Inflammatory macrophage treated with lipopolysaccharide for 4 hours (primary cell): ENCODE data around the gene PALLD.

Source experiments
- DNase-seq: peaks from one replicate; pipeline ENCODE4 v3.0.0-alpha.2; 2020

The PALLD gene

DNA sequence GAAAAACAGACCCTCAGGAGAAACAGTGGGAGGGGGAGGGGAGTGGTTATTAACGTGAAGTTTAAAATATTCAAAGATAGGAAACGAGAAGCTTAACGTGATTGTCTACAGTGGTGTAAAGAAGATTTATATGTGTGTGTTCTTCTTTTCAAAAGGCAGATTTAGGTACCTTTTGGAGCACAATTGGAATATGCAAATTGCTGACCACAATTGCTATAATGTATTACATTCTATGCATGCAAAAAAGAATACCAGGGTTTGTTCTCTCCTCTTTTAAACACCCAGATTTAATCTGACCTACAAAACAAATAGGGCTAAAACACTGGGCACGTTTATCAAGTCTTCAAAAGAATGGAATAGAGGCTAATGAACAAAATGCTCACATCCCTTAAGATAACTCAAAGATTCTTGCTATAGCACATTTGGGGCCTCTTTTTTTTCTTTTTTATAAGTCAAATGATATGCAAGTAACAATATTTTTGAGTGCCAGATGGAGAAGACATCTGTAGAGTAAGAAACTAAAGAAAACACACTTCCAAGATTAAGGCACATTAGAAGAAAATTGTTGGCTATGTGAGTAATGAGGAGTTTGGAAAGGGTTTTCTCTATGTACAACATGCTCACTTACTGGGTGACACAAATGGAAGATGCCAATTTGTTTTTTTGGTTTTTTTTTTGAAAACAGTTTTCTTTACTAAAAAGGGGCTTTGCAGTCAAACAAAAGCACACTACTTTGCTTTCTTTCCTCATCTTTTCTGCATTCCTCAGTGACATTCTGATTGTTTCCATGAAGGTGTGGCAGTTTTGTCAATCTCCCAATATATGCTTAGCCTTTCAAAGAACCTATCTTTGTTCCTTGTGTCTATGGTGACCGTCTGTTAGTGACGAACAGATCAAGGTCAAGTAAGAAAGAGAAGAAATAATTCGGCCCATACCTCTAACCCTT, 240.3 kb downstream of the PALLD start:
- no peak for DNase-seq

DNA sequence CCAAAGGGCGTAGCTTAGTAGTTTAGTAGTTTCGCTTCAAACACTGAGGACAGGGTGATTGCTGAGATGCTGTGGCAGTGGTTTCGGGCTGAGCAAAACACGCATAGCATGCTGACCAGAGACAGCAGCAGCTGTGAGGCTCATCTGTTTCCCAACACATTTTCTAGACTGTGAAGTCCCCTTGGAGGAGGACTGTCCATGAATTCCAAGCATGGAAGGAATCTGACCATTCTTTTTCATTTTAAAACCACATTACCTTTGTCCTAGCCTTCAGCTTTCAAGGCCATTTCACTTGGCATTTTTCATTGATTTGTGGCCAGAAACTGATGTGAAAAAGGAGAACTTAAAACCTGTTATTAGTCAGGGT, 240.9 kb downstream of the PALLD start:
- DNase-seq, result no peak

DNA sequence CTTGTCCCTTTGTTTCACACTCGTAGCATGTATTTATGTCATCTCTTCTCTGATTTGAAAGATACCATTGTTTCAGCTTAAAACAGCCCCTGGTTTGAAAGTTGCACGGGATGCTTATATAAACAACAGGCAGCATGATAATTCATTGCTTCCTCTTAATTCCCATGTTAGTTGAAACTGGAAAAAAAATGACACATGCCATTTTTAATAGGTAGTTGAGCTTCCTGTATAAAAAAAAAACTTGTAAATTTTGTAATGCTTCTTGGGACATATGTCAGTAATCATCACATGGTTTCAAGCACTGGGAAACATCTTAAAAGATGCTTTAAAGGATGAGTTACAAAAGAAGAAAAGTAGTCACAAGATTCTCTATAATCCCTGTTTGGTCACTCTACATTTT, 243.0 kb downstream of the PALLD start:
- DNase-seq, result peak; percentile 91

DNA sequence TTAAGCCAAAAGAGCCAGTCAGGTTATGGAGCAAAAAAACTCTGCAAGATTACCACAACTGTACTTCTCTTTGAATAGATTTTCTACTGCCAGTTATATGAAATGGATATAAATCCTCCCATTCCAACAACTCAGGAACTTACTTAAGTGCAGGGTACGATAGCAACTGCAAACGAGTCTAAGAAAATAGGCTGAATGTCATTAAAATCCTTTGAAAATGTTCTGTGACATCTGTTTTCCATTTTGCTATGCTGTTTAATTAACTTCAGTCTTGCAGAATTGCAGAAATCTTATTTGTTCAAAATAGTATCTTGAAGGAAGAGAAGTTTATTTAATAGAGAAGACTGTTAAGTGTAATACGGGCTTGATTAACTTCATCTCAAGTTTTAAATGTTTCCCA, 243.8 kb downstream of the PALLD start:
- DNase-seq, result no peak

DNA sequence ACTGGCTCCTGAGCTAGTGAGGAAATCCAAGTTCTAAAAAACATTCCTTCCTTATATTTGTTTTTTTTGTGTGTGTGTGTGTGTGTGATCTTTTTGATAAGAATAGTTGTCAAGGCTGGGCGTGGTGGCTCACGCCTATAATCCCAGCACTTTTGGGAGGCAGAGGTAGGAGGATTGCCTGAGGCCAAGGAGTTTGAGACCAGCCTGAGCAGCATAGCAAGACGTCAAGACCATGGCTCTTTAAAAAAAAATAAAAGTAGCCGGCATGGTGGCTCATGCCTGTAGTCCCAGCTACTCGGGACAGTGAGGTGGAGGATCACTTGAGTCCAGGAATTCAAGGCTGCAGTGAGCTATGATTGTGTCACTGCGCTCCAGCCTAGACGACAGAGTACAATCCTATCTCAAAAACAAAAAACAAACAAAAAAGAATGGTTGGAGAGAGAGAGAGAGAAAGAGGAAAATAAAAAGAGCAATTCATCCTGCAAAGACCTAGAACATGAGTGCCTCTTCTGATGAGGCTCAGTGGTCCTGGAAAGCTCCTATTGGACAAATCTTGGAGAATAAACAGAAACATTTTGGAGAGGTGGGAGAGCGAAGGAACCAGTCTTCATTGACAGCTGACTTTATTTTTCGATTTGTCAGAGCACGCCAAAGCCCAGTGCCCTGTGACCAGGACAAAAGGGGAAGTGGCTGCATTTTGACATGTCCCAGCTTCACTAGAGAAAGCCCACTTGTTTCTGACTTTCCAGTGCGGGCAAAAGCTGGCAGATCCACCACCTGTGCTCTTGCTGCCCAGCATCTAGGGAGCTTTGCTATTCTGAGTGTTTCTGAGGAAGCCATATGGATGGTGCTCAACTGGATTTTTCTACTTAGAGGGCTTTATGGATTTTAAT, 244.7 kb downstream of the PALLD start:
- peak; percentile 94 for DNase-seq

DNA sequence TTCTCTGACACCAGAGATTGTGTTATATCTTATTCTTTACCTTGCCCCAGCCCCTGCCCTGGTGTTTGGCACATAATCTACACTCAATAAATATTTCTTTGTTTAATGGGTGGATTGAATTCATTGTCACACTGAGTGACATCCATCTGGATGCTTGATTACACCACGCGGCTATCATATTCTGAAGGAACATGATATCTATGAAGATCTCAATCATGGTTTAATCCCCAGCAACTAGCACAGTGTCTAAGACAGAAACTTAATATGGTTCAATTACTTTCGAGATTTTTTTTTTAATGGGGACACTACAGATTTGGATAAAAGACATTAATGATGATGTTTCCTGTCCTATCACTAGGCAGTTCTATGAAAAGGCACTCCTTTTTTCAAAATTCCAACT, 246.3 kb downstream of the PALLD start:
- no peak for DNase-seq

DNA sequence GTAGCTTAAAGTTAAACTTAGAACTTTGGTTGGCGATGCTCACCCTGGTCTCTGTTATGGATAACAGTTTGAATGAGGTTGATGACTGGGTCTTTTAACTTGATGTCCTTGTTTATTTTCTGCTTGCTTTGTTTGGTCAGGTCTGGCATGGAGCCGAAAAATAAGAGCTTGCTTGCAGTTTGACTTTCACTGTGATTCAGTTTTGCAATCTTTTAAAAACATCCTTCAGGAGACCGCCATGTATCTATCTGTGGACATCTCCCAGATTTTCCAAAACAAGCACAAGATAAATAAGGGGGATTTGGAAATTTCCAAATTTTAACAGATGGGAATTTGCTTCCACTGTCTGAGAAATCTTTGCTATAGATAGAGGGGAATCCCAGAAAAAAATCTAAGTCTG, 246.7 kb downstream of the PALLD start:
- DNase-seq, result no peak

DNA sequence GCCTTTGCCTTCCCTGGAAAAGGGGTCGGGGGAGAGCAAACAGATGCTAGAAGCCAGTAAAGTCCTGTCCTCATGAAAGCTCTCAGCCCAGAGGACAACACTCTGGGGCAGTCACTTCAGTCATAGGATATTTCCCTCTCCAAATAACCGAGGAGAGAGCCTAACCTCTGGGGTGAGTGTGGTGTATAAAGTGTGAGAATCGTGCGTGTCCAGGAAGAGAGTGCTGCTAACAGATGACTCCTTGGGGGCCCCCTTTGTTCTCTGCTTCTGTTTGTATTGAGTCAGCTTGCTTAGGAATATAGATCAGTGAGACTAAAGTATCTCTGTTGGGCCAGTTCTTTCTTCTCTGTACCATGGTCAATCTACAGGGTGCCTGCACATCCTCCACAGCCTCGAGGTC, 247.2 kb downstream of the PALLD start:
- no peak for DNase-seq

DNA sequence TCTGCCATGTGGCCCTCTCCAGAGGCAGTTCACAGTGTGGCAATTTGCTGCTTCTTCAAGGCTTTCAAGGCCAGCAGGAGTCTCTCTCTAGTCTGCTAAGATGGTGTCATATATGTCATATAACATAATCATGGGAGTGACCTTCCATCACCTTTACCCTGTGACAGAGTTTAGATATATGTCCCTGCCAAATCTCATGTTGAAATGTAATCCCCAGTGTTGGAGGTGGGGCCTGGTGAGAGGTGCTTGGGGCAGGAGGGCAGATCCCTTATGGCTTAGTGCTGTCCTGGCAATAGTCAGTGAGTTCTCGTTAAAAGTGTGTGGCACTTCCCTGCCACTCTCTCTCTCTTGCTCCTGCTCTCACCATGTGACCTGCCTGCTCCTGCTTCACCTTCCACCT, 252.0 kb downstream of the PALLD start:
- no peak for DNase-seq

DNA sequence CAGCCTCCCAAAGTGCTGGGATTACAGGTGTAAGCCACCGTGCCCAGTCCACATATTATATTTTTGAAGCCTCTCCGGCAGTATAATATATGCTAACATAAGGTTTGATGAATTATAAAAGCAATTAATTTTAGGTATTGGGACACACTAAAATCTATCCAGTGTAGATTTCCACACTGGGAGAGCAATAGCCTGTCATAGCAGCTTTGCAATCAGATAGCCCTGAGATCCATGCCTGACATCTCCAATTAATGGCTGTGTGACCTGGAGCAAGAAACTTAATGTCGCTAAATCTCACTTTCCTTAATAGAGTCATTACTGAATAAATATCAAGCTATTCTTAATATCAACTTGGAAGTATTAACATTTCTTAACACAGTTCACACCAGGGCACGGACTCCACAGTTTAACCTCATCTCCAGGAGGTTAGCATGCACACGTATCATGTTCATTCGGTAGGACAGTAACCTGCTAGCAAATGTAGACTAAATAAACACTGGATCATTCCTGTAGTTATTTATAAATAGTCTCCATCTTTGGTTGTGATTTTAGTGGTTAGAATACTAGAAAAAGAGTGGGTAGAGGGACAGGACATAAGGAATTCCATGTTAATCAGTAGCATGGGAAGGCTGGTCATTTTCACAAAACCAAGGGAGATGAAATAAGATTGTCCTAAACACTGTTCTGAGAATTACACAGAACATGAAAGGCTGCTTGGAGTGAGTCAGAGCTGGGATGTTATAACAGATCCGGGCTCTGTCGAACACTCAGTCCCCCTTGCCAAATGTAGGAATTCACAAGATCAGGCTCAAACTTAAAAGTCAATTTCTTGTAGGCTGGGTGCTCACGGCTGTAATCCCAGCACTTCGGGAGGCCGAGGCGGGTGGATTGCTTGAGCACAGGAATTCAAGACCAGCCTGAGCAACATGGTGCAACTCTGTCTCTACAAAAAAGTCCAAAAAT, 254.7 kb downstream of the PALLD start:
- DNase-seq, result no peak

DNA sequence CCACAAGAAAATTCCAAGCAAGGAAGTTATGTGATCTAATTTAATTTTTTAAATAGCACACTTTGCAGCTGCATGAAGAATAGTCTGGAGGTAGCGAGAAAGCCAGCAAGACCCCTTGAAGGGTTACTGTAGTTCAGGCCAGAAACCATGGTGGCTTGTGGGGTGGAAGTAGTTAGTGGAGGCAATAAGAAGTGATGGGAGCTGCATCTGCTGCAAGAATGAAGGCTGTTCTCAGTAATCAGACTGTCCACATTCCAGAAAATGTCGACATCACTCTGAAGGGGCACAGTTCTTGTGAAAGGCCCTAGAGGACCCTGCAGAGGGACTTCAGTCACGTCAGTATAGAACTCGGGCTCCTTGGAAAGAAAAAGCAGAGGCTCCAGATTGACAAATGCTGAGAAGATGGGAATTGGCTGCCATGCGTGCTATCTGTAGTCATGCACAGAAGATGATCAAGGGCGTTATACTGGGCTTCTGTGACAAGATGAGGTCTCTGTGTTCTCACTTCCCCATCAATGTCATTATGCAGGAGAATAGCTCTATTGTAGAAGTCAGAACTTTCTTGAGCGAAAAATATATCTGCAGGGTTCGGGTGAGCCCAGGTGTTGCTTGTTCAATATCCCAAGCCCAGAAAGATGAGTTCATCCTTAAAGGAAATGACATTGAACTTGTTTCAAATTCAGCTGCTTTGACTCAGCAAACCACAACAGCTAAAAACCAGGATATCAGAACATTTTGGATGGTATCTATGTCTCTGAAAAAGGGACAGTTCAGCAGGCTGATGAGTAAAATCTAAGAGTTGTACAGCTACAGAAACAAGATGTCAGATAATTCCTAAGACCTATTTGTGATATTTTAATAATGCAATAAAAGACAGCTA, 259.0 kb downstream of the PALLD start:
- no peak for DNase-seq

DNA sequence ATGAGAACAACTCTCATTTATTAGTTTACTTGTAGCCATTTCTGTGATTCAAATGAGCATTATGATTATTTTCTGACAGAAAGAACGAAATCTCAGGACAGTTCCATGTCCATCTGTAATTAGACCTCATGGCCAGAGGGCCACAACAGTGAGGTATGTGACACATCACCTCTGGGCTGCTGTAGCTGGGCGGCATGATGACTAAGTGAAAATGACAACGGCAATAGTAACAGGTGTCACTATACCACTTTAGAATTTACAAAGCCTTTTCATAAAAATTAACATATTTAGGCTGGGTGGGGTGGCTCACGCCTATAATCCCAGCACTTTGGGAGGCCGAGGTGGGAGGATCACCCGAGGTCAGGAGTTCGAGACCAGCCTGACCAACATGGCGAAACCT, 260.6 kb downstream of the PALLD start:
- DNase-seq, result no peak

DNA sequence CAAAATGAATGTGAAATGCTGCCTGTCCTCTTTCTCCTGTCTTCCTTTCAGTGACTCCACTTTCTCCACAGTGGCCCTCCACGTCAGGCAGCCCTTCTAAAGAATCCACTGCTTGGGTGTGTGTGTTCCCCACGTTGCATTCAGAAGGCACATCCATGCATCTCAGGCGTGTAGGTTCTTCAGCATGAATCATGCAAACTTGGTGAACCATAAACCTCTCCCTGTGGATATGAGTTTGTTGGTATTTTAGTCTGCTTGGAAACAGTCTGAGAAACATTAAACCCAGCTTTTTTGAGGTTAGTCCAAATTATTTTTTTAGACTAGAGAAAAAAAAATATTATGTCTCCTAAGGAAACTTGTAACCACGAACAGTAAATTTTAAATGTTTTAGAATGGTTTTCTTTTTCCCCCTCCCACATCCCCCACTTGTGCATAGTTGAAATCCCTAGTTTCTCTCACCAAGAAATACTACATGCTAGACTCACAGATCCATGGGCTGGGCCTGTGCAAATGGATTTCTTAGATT, 261.6 kb downstream of the PALLD start:
- no peak for DNase-seq

DNA sequence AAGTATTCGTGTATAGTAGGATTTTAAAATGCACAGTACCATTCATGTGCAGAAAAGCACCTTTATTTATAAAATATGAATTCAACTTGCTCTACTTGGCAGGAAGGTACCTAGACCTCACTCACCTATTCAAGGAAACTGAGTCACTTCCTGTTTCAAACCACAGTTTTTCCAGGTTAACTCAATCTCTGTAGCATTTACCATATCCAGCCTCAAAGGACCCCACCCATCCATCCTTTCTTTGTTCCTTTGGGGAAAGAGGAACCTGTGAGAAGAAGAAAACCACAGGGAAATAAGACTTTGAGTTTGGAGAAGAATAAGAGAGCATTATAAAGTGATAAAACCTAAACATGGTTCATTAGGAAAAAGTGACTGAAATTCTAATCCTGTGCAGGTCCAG, 262.5 kb downstream of the PALLD start:
- no peak for DNase-seq

DNA sequence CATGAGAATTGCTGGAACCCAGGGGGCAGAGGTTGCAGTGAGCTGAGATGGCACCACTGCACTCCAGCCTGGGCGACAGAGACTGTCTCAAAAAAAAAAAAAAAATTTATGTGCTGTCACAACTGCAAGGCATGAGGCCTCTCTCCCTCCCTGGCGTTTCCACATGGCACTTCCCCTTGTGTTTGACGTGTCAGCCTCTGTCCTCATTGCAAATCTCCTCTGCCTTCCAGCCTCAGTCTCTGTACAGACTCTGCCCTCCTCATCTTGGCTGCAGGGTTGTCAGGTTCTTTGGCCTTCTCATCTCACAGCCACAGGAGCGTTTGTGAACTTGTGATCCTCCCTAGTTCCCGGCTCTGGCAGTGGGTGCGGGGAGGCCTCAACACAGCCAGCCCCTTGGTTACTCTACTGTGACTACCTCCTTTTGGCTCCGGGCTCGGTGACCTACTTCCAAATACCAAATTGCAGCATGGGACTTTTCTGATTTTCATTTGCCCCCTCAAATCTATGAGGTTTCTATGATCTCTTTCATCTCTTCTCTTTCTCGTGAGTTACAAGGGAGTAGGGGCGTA, 263.2 kb downstream of the PALLD start:
- peak; percentile 90 for DNase-seq

DNA sequence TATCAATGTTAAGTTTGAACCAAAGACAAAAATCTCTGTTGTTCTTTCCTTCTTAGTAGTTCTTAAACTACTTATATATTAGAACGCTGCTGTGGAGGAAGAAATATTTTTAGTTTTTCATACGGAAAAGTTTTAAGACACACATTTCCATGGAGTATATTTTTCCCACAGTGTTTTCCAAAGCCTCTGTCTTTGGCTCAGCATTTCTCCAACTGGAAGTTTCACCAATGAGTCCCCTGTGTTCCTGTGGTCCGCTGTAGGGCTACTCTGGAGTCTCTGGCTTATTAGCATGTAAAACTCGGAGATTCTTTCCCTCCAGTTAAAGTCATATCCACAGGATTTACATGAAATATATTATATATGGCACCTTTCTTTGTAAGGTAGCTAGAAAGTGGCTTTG, 264.2 kb downstream of the PALLD start:
- DNase-seq, result no peak

DNA sequence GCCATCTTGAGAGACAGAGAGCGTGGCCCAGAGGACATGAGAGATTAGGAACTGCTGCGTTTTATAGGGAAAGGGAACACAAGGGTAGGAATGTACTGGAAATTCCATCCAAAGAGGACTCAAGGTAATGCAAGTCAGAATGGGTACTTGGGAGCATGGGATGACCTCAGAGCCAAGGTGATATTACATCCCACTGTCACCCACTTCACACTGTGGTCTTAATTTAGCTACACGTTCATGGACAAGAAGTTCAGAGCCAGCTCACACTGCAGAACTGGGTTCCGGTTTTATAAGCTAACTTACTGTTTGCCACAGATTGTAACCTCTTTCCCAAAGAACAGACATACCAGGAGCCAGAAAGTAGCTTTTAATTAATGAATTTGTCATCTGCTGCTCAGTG, 268.5 kb downstream of the PALLD start:
- no peak for DNase-seq

DNA sequence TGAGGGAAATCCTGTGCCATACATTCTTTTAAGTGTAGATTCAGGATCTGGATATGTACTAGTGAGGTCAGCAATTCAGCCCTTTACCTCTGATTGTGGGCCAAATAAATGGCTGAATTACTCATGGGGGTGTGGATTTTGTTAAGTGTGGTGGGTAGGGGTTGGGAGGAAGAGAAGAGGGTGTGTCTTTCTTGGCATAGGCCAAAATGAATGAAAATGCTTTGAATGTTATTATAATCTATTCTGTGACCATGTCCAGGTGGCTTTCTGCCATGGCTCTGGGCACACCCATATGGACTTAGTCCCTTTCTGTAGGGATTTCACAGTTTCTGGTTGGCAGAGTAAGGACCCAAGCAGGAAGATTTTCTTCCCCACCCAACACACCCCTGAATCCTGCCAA, 268.9 kb downstream of the PALLD start:
- no peak for DNase-seq

DNA sequence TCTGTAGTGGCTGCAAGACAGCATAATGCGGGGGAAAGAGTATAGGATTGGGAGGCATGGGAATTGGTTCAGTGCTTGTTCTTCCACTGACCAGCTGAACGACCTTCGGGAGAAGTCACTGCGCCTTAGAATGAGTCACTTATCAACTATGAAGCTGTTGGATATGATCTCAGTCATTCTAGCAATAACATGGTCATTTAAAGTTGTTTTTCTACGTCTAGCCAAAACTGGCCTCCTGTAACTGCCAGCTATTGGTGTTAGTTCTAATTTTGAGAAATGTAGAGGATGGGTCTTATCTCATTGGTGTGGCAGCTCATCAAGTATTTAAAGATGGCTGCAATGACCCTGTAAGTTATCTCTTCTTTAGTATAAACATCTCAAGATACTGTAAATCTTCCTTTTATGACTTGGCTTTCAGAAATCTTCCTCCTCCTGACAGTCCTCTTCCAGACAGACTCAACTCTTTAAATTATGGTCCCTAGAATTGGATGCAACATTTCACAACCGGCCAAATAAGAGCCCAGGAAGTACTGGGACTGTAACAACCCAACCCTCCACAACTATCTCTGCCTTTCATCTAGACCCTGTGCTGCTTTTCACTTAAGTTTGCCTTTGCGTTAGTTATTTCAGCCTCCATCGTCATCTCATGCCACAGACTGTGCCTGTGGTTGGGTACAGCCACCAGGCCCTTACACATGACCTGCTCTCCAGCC, 269.9 kb downstream of the PALLD start:
- DNase-seq, result no peak

DNA sequence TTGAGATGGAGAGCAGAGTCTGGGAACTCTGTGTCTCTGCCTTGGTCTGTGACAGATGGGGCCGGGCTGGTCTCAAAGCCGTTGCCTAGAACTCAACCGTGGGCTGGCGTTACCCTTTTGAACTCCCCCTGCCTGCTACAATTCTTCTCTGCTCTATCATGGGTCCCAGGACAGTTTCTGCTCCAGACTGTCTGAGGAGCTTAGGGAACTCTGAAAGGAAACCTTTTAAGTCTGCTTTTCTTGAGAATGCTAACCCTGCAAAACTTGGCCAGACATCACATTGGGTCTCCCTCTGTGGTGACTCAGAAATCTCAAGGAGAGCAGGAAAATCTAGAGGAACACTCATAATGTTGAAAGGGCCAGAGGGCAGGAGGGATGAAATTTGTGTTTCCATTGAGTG, 272.6 kb downstream of the PALLD start:
- DNase-seq, result no peak

DNA sequence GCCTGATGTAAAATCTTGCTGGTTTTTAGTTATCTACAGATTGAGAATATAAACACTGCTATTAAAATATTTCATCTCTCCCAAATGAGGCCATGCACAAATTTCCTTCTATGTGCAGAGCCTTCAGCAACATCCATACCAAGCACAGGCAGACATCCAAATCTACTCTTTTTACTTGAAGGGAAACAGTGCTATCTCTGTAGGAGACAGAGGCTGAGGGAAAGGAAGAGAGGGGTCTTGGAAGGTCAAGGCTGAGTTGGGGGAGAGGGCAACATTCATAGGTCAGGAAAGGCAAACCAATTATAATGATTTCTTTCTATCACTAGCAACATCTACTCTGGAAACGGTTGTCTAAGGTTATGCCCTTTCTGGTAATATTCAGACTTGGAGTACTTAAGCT, 273.0 kb downstream of the PALLD start:
- DNase-seq, result no peak
